Stimulated activated CD4-positive, alpha-beta T cell treated with anti-CD3 and anti-CD28 coated beads, Interleukin-12 subunit alpha, Interleukin-12 subunit beta, amount 100 ng/mL, for 4 hours (primary cell): Measurements from ENCODE around the gene TMEM132C.

Source experiments
- DNase-seq: peaks from one replicate; pipeline ENCODE4 v3.0.0-alpha.2; 2020

Gene TMEM132C

GRCh38 chr12:128339631-128340030, 72.7 kb downstream of the TMEM132C start:
- no peak for DNase-seq

- DNase-seq = no peak
These were observed 86.3 kb downstream of the TMEM132C start for GRCh38 chr12:128353301-128353700.

- no peak for DNase-seq
These were observed 89.6 kb downstream of the TMEM132C start for GRCh38 chr12:128356547-128356946.

- DNase-seq = no peak
These were observed 94.5 kb downstream of the TMEM132C start for GRCh38 chr12:128361400-128361995.

GRCh38 chr12:128365032-128365431, 98.1 kb downstream of the TMEM132C start:
- no peak for DNase-seq

GRCh38 chr12:128365651-128366231, 98.8 kb downstream of the TMEM132C start:
- DNase-seq = no peak

GRCh38 chr12:128367961-128368360, 101.0 kb downstream of the TMEM132C start:
- no peak for DNase-seq

GRCh38 chr12:128381541-128381940, 114.6 kb downstream of the TMEM132C start:
- DNase-seq = no peak

GRCh38 chr12:128381946-128382345, 115.0 kb downstream of the TMEM132C start:
- no peak for DNase-seq

- DNase-seq = no peak
These were observed 116.0 kb downstream of the TMEM132C start for GRCh38 chr12:128382946-128383345.

GRCh38 chr12:128383357-128383937, 116.5 kb downstream of the TMEM132C start:
- no peak for DNase-seq

GRCh38 chr12:128385736-128386135, 118.8 kb downstream of the TMEM132C start:
- DNase-seq = no peak

GRCh38 chr12:128387811-128388422, 120.9 kb downstream of the TMEM132C start:
- DNase-seq = peak; percentile 6

- no peak for DNase-seq
These were observed 121.6 kb downstream of the TMEM132C start for GRCh38 chr12:128388461-128389000.

- no peak for DNase-seq
These were observed 126.4 kb downstream of the TMEM132C start for GRCh38 chr12:128393346-128393745.

- DNase-seq = no peak
These were observed 127.2 kb downstream of the TMEM132C start for GRCh38 chr12:128394137-128394536.

GRCh38 chr12:128399253-128399652, 132.3 kb downstream of the TMEM132C start:
- no peak for DNase-seq

- DNase-seq = no peak
These were observed 135.7 kb downstream of the TMEM132C start for GRCh38 chr12:128402486-128403243.

- no peak for DNase-seq
These were observed 141.7 kb downstream of the TMEM132C start for GRCh38 chr12:128408669-128409068.

GRCh38 chr12:128415036-128415560, 148.1 kb downstream of the TMEM132C start:
- DNase-seq = no peak

GRCh38 chr12:128418944-128419343, 152.0 kb downstream of the TMEM132C start:
- no peak for DNase-seq

- no peak for DNase-seq
These were observed 153.2 kb downstream of the TMEM132C start for GRCh38 chr12:128420163-128420562.

- no peak for DNase-seq
These were observed 154.4 kb downstream of the TMEM132C start for GRCh38 chr12:128421375-128421774.
